Mesothelial cell of epicardium (in vitro differentiated cells): ENCODE data around the gene RUNX1. TPM values are rescaled to one million over a fixed set of nuclear protein-coding genes. Genes with fewer than 3 reads are reported as not detected.

Source experiments
- DNase-seq, 2 experiments: peaks; one replicate each; pipeline ENCODE4 v3.0.0; 2021; ENCODE audit warnings: low spot score in 2 of 2; ENCODE audit not compliant: unreplicated experiment in 2 of 2
- H3K27ac Mint-ChIP-seq: 2 replicates; pipeline ENCODE4 v1.8.0; 2021; ENCODE audit warnings: mixed read lengths
- H3K27me3 Mint-ChIP-seq: 2 replicates; pipeline ENCODE4 v1.8.0; 2021; ENCODE audit warnings: low read depth, mixed read lengths
- H3K36me3 Mint-ChIP-seq: 2 replicates; pipeline ENCODE4 v1.8.0; 2021; ENCODE audit warnings: mixed read lengths
- H3K4me1 Mint-ChIP-seq: 2 replicates; pipeline ENCODE4 v1.8.0; 2021; ENCODE audit warnings: mixed read lengths
- H3K4me3 Mint-ChIP-seq: 2 replicates; pipeline ENCODE4 v1.8.0; 2021; ENCODE audit warnings: mild to moderate bottlenecking, moderate library complexity, mixed read lengths
- H3K9me3 Mint-ChIP-seq: 2 replicates; pipeline ENCODE4 v1.8.0; 2021; ENCODE audit warnings: mixed read lengths
- total RNA-seq: library from RNA; stranded (reverse); gene quantifications from 3 replicates; pipeline ENCODE4 v1.2.1, GENCODE V29; 2021
- TF ChIP-seq, protein P1 (sequence below): fragments of 200-600 bp; sonication (generic); IDR thresholded peaks from one replicate; pipeline ENCODE4 v1.5.0; 2021; ENCODE audit warnings: antibody characterized with exemption; ENCODE audit not compliant: unreplicated experiment

The RUNX1 gene
- total RNA-seq, 1 donor from 2014 or later, result 41.2 TPM

DNA sequence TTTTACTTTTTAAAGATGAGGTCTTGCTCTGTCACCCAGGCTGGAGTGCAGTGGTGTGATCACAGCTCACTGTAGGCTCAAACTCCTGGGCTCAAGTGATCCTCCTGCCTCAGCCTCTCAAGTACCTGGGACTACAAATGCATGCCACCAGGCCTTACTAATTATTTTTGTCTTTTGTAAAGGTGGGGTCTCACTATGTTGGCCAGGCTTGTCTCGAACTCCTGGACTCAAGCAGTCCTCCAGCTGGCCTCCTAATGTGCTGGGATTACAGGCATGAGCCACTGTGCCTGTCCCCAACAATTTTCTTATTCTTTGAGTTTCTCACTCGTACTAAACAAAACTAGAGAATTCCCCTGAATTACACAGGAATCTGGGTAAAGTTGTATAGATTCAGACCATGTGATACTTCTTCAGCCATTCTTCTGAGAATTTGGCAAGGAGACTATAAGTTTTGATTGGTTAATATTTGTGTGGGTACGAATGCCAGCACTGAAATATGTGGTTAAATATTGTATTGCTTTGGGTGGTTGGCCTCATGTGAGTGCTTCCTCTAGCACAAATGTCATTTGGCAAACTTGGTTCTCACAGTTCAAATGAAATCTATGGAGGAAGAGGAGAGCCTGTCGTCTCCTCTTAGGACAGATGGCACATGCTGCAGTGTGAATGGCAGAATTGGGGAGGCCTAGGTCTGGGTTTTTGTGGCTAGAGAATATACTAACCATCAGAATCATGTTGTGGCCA, 104.9 kb downstream of the RUNX1 start:
- TF ChIP-seq, protein P1, sequence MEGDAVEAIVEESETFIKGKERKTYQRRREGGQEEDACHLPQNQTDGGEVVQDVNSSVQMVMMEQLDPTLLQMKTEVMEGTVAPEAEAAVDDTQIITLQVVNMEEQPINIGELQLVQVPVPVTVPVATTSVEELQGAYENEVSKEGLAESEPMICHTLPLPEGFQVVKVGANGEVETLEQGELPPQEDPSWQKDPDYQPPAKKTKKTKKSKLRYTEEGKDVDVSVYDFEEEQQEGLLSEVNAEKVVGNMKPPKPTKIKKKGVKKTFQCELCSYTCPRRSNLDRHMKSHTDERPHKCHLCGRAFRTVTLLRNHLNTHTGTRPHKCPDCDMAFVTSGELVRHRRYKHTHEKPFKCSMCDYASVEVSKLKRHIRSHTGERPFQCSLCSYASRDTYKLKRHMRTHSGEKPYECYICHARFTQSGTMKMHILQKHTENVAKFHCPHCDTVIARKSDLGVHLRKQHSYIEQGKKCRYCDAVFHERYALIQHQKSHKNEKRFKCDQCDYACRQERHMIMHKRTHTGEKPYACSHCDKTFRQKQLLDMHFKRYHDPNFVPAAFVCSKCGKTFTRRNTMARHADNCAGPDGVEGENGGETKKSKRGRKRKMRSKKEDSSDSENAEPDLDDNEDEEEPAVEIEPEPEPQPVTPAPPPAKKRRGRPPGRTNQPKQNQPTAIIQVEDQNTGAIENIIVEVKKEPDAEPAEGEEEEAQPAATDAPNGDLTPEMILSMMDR, result no peak
- H3K27ac Mint-ChIP-seq, result no peak overlapping the region
- peaks cover 6% of the 10 kb centered on the region for H3K4me1 Mint-ChIP-seq
- peaks cover 10% of the 10 kb centered on the region for H3K27me3 Mint-ChIP-seq
- H3K9me3 Mint-ChIP-seq, result no peaks in the 10 kb centered on the region
- DNase-seq, result no peak
- no peaks in the 10 kb centered on the region for H3K36me3 Mint-ChIP-seq
- no peak overlapping the region for H3K4me3 Mint-ChIP-seq

DNA sequence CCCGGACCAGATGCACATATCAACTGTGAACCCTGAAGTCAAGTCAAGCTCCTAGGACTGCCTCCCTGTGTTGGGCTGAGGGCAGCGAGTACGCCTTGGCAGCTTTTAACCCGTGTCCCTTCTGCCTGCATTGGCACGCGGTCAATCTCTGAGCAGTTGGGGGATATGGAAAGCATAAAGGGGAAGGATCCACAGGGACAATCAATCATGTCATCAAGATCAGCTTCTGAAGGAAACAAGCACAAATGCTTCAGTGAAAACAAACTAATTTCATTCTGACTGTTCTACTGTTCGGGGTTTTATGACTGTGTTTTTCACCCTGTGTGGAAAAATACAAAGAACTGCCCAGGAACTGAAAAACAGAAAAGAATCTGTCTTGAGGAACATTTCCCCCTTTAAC, 106.2 kb downstream of the RUNX1 start:
- Mint-ChIP-seq H3K4me3 (no peak overlapping the region), H3K9me3 (no peaks in the 10 kb centered on the region), H3K27me3 (peaks cover 10% of the 10 kb centered on the region), H3K4me1 (peaks cover 15% of the 10 kb centered on the region), H3K36me3 (no peaks in the 10 kb centered on the region), H3K27ac (no peak overlapping the region)
- DNase-seq, result no peak
- TF ChIP-seq, protein P1, result no peak

DNA sequence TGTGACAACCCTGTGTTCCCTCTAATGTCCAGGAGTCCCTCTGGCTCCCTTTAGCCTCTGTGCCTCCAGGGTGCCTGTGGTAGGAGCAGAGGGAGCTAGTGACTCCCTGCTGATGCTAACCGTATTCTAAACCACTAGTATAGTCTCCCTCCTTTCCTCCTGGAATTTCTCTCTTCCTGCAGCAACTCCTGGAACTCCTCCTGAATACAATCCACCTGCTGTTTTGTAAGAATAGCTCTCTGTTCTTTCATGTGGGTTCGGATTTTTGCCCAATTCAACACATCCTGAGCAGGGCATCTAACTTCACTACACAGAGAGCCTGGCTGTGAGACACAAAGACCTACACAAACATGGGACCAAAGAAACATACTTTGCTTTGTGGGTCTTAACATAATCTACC, 107.9 kb downstream of the RUNX1 start:
- TF ChIP-seq, protein P1, result no peak
- Mint-ChIP-seq H3K4me1 (peaks cover 27% of the 10 kb centered on the region), H3K9me3 (no peaks in the 10 kb centered on the region), H3K4me3 (no peak overlapping the region), H3K27ac (no peak overlapping the region), H3K36me3 (no peaks in the 10 kb centered on the region), H3K27me3 (peaks cover 10% of the 10 kb centered on the region)
- DNase-seq, result no peak

DNA sequence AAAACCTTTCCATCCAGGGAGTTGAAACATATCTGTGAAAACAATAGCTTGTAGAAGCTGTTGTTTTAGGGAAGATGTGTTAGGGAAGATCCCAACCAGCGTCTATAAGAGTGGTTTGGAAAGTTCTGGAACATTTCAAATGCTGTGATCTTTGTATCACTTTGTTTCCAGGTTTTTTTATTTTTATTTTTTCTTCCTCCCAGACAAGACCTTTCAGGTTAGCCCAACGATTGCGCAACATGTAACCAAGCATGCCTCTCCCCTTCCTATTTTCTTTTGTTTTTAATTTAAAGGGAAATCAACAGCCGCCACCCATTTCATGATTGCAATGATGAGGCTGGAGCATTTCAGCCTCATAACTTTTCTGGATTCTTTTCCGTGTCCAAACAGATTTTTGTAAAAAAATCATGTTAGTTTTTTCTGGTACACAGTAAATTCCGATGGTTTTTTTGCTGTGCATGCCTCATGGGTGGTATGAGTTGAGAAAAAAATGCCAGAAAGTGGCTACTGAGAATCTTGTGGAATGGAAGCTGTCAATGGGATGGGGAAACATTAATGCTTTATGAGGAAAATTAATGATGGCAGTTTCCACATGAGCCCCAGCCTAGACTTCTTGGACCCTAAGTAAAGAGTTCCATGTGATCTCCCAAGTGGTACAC, 109.3 kb downstream of the RUNX1 start:
- Mint-ChIP-seq H3K4me1 (peaks cover 27% of the 10 kb centered on the region), H3K27me3 (peaks cover 13% of the 10 kb centered on the region), H3K36me3 (no peaks in the 10 kb centered on the region), H3K4me3 (no peak overlapping the region), H3K27ac (no peak overlapping the region), H3K9me3 (no peaks in the 10 kb centered on the region)
- TF ChIP-seq, protein P1, result no peak
- DNase-seq, result no peak

DNA sequence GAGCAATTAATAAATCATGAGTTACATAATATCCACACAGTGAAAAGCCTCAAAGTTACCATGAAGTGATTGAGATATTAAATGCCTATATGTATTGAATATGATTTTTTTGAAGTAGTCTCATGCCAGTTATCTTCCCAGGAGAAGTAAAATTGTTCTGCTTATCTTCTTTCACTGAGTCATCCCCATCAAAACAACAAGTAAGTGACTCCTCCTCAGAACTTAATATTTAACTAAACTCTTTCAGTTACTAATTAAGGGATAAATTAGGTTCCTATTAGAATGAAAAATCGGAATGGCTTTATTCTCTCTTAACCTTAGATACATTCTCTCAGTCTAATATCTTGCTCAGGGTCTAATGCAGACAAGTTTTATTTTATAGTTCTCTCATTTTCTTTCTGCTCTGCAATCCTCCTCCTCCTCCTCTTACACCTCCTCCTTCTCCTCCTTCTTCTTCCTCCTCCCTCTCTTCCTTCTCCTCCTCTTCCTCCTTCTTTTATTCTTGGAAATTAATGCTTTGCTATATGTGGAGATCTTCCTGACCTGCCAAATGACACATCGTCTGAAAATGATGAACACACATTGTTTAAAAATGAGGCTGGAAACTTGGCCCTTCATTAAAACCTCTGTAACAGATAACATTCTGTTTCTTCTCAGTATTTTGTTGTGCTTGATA, 110.9 kb downstream of the RUNX1 start:
- H3K27ac Mint-ChIP-seq, result peak overlapping the region; percentile 13
- no peaks in the 10 kb centered on the region for H3K9me3 Mint-ChIP-seq
- no peak overlapping the region for H3K4me3 Mint-ChIP-seq
- H3K4me1 Mint-ChIP-seq, result peaks cover 27% of the 10 kb centered on the region
- TF ChIP-seq, protein P1, result no peak
- H3K36me3 Mint-ChIP-seq, result no peaks in the 10 kb centered on the region
- H3K27me3 Mint-ChIP-seq, result peaks cover 17% of the 10 kb centered on the region
- DNase-seq, result no peak
